PC-9 (cell line): Measurements from ENCODE around the gene MICU2.
A peak's percentile ranks its signal among the peaks of the same experiment; 100 is the strongest.

Experiments used
- EZH2 ChIP-seq: fragments of 200-600 bp; sonication (generic); IDR thresholded peaks from 2 replicates; pipeline ENCODE4 v1.8.0; 2017; ENCODE audit warnings: antibody characterized with exemption, low read depth
- TF ChIP-seq, protein P1 (sequence below): fragments of 200-600 bp; sonication (generic); conservative IDR thresholded peaks from 2 replicates; pipeline ENCODE4 v1.6.1; 2017; ENCODE audit warnings: mixed run types, antibody characterized with exemption, mild to moderate bottlenecking, moderate library complexity

DNA sequence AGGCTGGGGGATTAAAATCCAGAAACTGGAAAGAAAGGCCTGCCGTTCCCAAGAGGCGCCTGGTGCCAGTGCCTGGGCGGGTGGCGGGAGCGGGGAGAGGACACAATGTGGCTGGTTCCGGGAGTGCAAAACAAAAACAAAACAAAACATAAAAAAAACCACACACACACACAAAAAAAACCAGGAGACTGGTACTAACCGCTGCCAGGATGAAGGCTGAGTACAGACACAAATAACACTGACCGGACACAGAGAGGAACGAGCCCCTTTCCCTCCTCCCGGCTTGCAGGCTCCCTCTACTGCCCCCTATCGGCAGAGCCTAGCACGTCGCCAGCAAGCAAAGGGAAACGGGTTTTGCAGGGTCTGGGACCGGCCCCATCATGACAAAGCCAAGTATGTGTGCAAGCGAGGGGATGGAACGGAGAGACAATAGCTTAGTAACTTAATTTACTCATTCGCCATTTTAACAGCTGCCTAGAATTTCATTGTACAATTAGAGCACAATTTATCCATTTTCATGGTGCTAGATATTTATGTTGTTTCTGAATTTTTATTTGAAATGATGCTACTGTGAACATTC is 127.0 kb downstream of the MICU2 start:
- TF ChIP-seq, protein P1, sequence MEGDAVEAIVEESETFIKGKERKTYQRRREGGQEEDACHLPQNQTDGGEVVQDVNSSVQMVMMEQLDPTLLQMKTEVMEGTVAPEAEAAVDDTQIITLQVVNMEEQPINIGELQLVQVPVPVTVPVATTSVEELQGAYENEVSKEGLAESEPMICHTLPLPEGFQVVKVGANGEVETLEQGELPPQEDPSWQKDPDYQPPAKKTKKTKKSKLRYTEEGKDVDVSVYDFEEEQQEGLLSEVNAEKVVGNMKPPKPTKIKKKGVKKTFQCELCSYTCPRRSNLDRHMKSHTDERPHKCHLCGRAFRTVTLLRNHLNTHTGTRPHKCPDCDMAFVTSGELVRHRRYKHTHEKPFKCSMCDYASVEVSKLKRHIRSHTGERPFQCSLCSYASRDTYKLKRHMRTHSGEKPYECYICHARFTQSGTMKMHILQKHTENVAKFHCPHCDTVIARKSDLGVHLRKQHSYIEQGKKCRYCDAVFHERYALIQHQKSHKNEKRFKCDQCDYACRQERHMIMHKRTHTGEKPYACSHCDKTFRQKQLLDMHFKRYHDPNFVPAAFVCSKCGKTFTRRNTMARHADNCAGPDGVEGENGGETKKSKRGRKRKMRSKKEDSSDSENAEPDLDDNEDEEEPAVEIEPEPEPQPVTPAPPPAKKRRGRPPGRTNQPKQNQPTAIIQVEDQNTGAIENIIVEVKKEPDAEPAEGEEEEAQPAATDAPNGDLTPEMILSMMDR: peak; percentile 91
- TF ChIP-seq EZH2: no peak
